Glomerular visceral epithelial cell (primary cell): Measurements from ENCODE around the gene GOLGA6B.
"Not testable (repeated sequence)": the region's sequence is repeated elsewhere in the genome, so short reads cannot be mapped to it uniquely, and the experiment has no call there.

ENCODE experiments used
- DNase-seq: peaks from one replicate; pipeline ENCODE4 v3.0.0-alpha.2; 2016; ENCODE audit errors: extremely low spot score

Gene GOLGA6B

GRCh38 chr15:72663931-72664330 is 9.4 kb downstream of the GOLGA6B start:
- DNase-seq: not testable (repeated sequence)

GRCh38 chr15:72665706-72666105 is 11.2 kb downstream of the GOLGA6B start:
- DNase-seq: not testable (repeated sequence)

- DNase-seq: not testable (repeated sequence)
These were observed 15.3 kb downstream of the GOLGA6B start for GRCh38 chr15:72669803-72670202.

GRCh38 chr15:72670656-72671352 is 16.3 kb downstream of the GOLGA6B start:
- DNase-seq: peak; percentile 81

- DNase-seq: no peak
These were observed 17.0 kb downstream of the GOLGA6B start for GRCh38 chr15:72671525-72671924.

- no peak for DNase-seq
These were observed 22.3 kb downstream of the GOLGA6B start for GRCh38 chr15:72676838-72677237.

GRCh38 chr15:72680931-72681330 is 26.4 kb downstream of the GOLGA6B start:
- DNase-seq: no peak

GRCh38 chr15:72682772-72683171 is 28.3 kb downstream of the GOLGA6B start:
- DNase-seq: no peak

GRCh38 chr15:72685301-72685924 is 30.9 kb downstream of the GOLGA6B start:
- no peak for DNase-seq

- DNase-seq: peak; percentile 93
These were observed 31.7 kb downstream of the GOLGA6B start, which contains the start of the genes BBS4 and HIGD2B for GRCh38 chr15:72685925-72686794. BBS4 (plus strand) TSS chr15:72686207; CDS start chr15:72686228, 21 bp downstream. HIGD2B (minus strand) TSS chr15:72686182; CDS start chr15:72676374, 9,808 bp downstream.

GRCh38 chr15:72688697-72689096 is 34.2 kb downstream of the GOLGA6B start:
- DNase-seq: no peak

GRCh38 chr15:72690938-72691337 is 36.4 kb downstream of the GOLGA6B start:
- no peak for DNase-seq

- DNase-seq: no peak
These were observed 44.4 kb downstream of the GOLGA6B start for GRCh38 chr15:72698938-72699337.

- no peak for DNase-seq
These were observed 45.6 kb downstream of the GOLGA6B start for GRCh38 chr15:72700076-72700475.

- peak; percentile 25 for DNase-seq
These were observed 51.8 kb downstream of the GOLGA6B start for GRCh38 chr15:72706266-72706665.

GRCh38 chr15:72708551-72709303 is 54.2 kb downstream of the GOLGA6B start:
- DNase-seq: not testable (repeated sequence)
